ENCODE data around the gene ODAD4.
A peak's percentile ranks its signal among the peaks of the same experiment; 100 is the strongest.
"Not testable (repeated sequence)": the region's sequence is repeated elsewhere in the genome, so short reads cannot be mapped to it uniquely, and the experiment has no call there.

The ODAD4 gene

DNA sequence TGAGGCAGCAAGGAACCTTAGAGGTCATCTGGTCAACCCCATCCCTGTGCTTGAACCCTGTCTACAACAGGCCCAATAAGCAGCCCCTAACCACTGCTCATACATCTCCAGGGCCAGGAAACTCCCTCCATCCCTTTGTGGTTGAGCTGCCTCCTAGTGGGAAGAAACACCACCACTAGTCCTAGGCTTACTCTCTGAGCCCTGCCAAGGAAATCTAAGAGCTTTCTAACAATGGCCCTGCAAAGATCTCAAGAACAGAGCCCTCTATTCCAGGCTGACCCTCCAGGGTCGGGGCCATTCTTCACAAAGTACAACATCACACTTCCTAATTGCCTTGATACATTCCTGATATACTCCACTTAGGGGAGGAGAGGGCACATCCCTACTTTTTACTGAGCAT, 17.5 kb upstream of the ODAD4 start:
- no peak for DNase-seq (ENCODE audit: insufficient read length, low spot score)
- FAIRE-seq: no peak

- DNase-seq (ENCODE audit: insufficient read length, low spot score) (no peak), FAIRE-seq (no peak)
Measured at GRCh38 chr17:41913798-41914197, 16.6 kb upstream of the ODAD4 start.

GRCh38 chr17:41914358-41914766, 16.1 kb upstream of the ODAD4 start:
- DNase-seq (ENCODE audit: insufficient read length, low spot score) (no peak), FAIRE-seq (no peak)

- DNase-seq (ENCODE audit: insufficient read length, low spot score) (no peak), FAIRE-seq (no peak)
Measured at GRCh38 chr17:41915020-41915419, 15.4 kb upstream of the ODAD4 start.

DNA sequence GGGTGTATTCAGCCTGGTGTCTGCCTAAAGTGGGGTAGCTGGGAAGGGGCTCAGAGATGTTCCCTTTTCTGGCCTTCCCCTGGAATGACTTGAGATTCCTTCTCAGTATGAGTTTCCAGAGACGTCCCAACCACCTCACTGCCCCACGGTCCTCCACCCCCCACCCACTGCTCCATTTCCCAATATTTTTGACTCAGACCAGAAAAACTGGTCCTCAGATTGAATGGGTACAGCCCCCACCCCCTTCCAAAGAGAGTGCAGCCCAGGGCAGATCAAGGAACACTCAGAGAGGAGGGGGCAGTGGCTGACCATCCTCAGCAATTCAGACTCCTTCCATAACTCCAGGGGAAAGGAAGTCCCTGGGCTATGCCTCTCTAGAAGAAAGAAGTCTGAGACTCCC, 14.9 kb upstream of the ODAD4 start:
- DNase-seq (ENCODE audit: insufficient read length, low spot score) (no peak), FAIRE-seq (no peak)

DNA sequence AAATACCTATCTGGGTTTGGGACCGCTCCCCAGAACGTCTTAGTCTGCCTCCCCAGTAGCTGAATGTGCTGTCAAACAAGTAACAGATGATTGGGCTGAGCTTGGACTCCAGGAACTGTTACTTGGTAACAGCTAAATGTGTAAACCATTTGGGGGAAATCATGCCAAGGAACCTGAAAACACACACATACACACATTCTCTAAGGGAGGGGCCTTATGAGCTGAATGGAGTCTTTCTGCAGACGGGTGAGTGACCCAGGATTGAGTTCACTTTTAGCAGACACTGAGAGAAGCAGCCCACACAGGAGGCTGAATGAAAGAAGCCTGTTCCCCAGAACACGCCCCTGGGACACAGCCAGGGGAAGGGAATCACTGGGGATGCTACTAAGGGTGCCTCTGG, 13.2 kb upstream of the ODAD4 start:
- FAIRE-seq: no peak

DNA sequence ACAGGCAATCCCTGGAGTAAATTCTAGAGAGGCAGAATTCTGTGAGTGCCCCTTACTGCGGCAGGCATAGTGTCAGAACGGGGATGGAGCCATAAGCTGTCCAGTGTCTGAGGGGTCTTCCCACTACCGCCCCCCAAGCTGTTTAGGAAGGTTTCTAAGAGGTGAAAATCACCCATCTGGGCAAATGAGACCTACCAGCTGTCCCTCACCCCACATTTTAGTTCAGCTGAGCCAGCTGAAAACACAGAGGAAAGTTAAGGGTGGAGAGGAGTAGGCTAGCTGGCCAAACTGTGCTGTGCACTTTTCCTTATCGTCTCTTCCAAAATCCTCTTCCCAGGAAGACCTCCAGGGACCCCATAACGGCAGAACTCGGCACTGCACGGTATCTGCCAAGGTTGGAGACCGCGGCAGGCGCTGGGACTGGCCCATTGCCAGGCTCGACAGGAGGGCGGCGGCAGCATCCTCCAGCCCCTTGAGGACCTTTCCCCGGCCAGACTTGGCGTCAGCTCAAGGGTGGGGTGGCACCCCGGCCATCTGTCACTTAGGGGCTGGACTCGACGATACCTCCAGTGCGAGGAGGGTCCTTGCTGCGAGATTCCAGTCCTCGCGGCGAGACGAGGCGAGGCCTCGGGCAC, 12.6 kb upstream of the ODAD4 start:
- no peak for DNase-seq (ENCODE audit: insufficient read length, low spot score)
- FAIRE-seq: no peak

More for the DNA sequence above, 13.2 kb upstream of the ODAD4 start:
- no peak for DNase-seq (ENCODE audit: insufficient read length, low spot score)

DNA sequence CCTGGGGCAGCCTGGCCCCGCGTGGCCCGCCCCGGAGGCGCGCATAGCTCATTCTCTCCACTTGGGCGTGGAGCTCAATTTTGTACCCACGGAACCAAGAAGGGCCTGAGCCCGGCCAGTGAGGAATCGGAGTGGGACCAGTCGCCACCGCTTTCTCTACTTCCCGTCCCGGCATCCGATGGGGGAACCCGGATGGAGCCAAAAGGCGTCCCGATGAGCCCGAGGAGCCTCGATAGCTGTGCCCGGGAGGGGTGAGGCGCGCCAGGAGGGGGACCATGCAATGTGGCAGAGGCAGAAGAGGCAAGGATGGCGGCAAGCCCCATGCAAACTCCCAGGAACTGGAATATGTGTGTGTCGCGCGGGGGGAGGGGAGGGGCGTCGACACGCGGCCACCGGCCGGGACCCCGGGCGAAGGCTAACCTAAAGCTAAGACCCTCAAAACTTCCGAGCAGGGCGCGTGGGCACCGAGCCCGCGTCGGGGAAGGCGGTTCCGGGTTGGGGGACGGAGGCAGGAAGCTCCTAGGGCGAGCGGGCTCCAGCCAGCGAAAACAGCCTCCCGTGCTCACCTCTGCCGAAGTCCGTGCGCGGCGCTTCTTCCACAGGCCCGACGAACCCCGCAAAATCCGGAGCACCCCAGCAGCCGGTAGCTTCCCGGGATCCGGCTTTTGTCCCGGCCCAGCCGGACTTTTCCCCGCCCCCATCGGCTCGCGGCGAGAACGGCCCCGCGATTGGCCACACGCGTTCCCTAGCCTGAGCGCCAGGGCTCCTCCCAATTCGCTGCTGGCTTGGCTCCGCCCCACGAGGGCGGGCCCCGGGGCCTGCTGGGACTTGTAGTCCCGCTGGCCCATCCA, 11.9 kb upstream of the ODAD4 start, which contains the start of gene ACLY:
Gene ACLY (minus strand): TSS at position 638 of the 851 bp plus-strand sequence. CDS start 5,078 bp downstream, outside the sequence.
- DNase-seq (ENCODE audit: insufficient read length, low spot score): peak; percentile 97
- FAIRE-seq: peak; percentile 71

DNA sequence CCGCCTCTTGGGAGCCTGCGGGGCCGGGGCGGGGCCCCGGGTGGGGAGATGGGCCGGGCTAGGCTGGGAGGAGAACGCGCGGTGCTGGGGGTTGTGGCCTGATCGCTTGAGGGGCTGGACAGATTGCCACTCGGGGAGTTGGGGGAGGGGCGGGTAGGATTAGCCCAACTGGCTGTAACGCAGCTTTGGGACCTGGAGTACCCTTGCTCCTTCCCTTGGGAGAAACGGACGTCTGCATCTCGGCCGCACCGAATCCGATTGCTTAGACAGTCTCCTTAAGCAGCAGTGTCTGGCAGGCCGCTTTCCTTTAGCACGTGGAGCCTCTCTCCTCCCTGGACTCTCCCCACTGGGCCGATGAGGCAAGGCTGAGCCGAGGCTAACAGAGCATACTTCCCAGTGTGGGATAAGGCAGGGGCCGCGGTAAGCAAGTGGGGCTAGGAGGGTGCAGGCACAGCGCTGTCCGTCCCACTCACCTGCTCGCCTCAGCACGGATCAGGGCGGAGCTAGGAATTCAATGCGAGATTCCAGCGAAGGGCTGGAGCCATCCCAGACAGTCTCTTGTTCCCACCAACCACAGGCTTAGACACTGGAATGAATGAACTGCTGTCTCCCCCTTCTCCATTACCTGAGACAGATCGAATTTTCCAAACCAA, 11.1 kb upstream of the ODAD4 start:
- DNase-seq (ENCODE audit: insufficient read length, low spot score) (no peak), FAIRE-seq (peak; percentile 39)

DNA sequence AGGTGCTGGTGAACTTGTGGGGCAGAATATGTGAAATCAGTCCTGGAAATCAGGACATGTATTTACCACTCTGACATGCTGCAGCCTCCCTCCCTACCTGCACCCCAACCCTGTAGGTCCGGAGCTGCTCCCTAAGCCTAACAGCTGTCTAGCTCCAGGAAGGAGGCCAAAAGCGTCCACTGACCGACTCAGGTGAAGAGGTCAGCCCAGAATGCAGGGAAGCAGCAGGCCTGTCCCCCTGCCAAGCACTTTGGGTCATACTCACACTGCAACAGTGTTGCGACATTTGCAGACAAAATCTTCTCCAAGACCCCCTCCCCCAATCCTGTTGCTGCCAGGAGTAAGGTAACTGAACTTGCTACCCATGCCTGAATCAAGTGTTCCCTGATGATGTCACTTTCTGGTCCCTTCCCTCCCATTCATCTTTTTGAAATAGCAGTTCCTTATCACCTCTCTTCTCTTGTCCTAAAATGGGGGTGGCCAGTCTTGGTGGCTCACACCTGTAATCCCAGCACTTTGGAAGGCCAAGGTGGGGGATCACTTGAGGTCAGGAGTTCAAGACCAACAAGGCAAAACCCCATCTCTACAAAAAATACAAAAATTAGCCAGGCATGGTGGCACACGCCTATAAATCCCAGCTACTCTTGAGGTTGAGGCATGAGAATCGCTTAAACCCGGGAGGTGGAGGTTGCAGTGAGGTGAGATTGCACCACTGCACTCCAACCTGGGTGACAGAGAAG, 10.4 kb upstream of the ODAD4 start:
- DNase-seq (ENCODE audit: insufficient read length, low spot score) (no peak), FAIRE-seq (no peak)

DNA sequence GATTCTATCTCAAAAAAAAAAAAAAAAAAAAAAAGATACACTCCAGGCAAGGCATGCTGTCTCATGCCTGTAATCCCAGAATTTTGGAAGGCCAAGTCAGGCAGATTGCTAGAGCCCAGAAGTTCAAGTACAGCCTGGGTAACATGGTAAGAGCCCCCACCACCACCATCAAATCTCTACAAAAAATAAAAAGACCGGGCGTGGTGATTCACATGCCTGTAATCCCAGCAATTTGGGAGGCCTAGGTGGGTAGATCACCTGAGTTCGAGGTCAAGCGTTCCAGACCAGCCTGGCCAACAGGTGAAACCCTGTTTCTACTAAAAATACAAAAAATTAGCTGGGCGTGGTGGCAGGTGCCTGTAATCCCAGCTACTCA, 9.8 kb upstream of the ODAD4 start:
- FAIRE-seq: no peak
- DNase-seq (ENCODE audit: insufficient read length, low spot score): no peak

DNA sequence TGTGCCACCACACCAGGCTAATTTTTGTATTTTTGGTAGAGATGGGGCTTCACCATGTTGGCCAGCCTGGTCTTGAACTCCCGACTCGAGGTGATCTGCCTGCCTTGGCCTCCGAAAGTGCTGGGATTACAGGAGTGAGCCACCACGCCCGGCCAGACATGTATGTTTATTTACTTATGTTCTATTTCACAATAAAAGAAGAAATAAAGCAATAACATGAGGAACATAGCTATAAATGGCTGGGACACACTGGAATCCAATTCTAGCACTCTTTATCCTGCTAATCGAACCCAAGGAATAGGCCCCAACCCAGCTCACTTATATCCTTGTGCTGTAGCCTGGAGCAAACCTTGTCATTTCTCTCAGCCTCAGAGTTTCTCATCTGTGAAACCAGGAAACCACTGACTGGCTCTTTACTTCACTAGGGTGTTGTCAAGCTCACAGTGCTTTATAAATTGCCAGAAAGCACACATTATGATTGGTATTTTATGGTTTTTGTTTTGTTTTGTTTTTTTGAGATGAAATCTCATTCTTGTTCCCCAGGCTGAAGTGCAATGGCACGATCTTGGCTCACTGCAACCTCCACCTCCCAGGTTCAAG, 4.3 kb upstream of the ODAD4 start:
- peak; percentile 18 for FAIRE-seq

GRCh38 chr17:41928693-41929251, 1.6 kb upstream of the ODAD4 start:
- FAIRE-seq: no peak

More for the DNA sequence above, 4.3 kb upstream of the ODAD4 start:
- no peak for DNase-seq (ENCODE audit: insufficient read length, low spot score)

GRCh38 chr17:41930833-41931156, 378 bp downstream of the ODAD4 start:
- DNase-seq (ENCODE audit: insufficient read length, low spot score); FAIRE-seq: not testable (repeated sequence)

More at GRCh38 chr17:41928693-41929251, 1.6 kb upstream of the ODAD4 start:
- DNase-seq (ENCODE audit: insufficient read length, low spot score): no peak

DNA sequence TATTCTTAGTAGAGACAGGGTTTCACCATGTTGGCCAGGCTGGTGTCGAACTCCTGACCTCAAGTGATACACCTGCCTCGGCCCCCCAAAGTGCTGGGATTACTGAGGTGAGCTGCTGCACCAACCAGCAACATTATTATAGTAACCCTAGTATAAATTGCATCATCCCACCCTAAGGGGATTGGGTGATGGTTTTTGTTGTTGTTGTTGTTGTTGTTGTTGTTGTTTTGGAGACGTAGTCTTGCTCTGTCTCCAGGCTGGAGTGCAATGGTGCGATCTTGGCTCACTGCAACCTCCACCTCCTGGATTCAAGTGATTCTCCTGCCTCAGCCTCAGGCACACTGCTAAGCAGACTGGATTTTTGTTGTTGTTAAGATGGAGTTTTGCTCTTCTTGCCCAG, 1.3 kb downstream of the ODAD4 start:
- DNase-seq (ENCODE audit: insufficient read length, low spot score); FAIRE-seq: not testable (repeated sequence)

- FAIRE-seq: no peak
- DNase-seq (ENCODE audit: insufficient read length, low spot score): no peak
Measured at GRCh38 chr17:41932816-41933389, 2.5 kb downstream of the ODAD4 start.

GRCh38 chr17:41935641-41936040, 5.2 kb downstream of the ODAD4 start:
- DNase-seq (ENCODE audit: insufficient read length, low spot score): no peak

GRCh38 chr17:41937970-41938954, 7.8 kb downstream of the ODAD4 start:
- DNase-seq (ENCODE audit: insufficient read length, low spot score): no peak
- FAIRE-seq: no peak

More at GRCh38 chr17:41935641-41936040, 5.2 kb downstream of the ODAD4 start:
- FAIRE-seq: no peak
